Gastroesophageal sphincter (tissue), 4 donors: ENCODE results near the gene GPR171. TPM values are rescaled to one million over a fixed set of nuclear protein-coding genes. Genes with fewer than 3 reads are reported as not detected.
A peak's percentile ranks its signal among the peaks of the same experiment; 100 is the strongest.

Experiments used
- ATAC-seq: fragments of 150-250 bp; one replicate; pipeline ENCODE4 v1.9.1; 2016; ENCODE audit warnings: mild to moderate bottlenecking, moderate library complexity
- H3K27ac ChIP-seq, 4 donors: fragments of 200-600 bp; sonication (generic) in 3 of 4; 1 replicate in 3 of 4; 2 replicates in 1 of 4; pipeline ENCODE4 v1.5.1; 2016 to 2019
- H3K27me3 ChIP-seq: fragments of 200-600 bp; sonication (generic); one replicate; pipeline ENCODE4 v1.5.1; 2019
- H3K36me3 ChIP-seq, 2 donors: fragments of 200-600 bp; sonication (generic); one replicate each; pipeline ENCODE4 v1.5.1; 2019; ENCODE audit warnings: control low read depth in 1 of 2
- H3K4me1 ChIP-seq, 3 donors: fragments of 200-600 bp; sonication (generic); 1 replicate in 2 of 3; 2 replicates in 1 of 3; pipeline ENCODE4 v1.5.1; 2016 to 2019; ENCODE audit warnings: control low read depth in 2 of 3
- H3K4me3 ChIP-seq, 2 donors: fragments of 200-600 bp; sonication (generic); one replicate each; pipeline ENCODE4 v1.5.1; 2019; ENCODE audit warnings: mild to moderate bottlenecking in 1 of 2, moderate library complexity in 1 of 2
- H3K9me3 ChIP-seq, 3 donors: fragments of 200-600 bp; sonication (generic); one replicate each; pipeline ENCODE4 v1.5.1; 2017 to 2019; ENCODE audit warnings: control low read depth in 2 of 3
- EP300 ChIP-seq: sonication (generic); formaldehyde crosslinking; IDR thresholded peaks from one replicate; pipeline ENCODE4 v1.6.1; 2017; ENCODE audit warnings: antibody characterized with exemption, mild to moderate bottlenecking
- POLR2A ChIP-seq, 2 donors: fragments of 450-650 bp; IDR thresholded peaks; one replicate each; pipeline ENCODE4 v1.6.1; 2017; ENCODE audit warnings: antibody characterized with exemption in 2 of 2, mild to moderate bottlenecking in 2 of 2, moderate library complexity in 1 of 2
- POLR2AphosphoS5 ChIP-seq: sonication (generic); formaldehyde crosslinking; IDR thresholded peaks from one replicate; pipeline ENCODE4 v1.6.1; 2017; ENCODE audit warnings: antibody characterized with exemption
- WGBS, 2 donors: methylation state at CpG; one replicate each; pipeline ENCODE4 v1.1.5; 2018; ENCODE audit warnings: low coverage in 1 of 2; 5-methylcytosine and 5-hydroxymethylcytosine counted together
- total RNA-seq, 4 donors: library from RNA; depleted of rRNA; stranded (reverse); fragments of >200 nt; gene quantifications; one replicate each; pipeline ENCODE4 v1.1.0, GENCODE V29; 2016
- TF ChIP-seq, protein P1 (sequence below), 4 experiments: fragments of 200-600 bp in 2 of 4; fragments of 450-650 bp in 2 of 4; sonication (generic) in 1 of 4; IDR thresholded peaks; one replicate each; pipeline ENCODE4 v1.5.1; 2017 to 2019; ENCODE audit warnings: antibody characterized with exemption in 4 of 4, mild to moderate bottlenecking in 2 of 4, moderate library complexity in 2 of 4

Gene GPR171
- total RNA-seq, 4 donors from 2014 or later: 0.31 to 4.3 (median 1.2) TPM

DNA sequence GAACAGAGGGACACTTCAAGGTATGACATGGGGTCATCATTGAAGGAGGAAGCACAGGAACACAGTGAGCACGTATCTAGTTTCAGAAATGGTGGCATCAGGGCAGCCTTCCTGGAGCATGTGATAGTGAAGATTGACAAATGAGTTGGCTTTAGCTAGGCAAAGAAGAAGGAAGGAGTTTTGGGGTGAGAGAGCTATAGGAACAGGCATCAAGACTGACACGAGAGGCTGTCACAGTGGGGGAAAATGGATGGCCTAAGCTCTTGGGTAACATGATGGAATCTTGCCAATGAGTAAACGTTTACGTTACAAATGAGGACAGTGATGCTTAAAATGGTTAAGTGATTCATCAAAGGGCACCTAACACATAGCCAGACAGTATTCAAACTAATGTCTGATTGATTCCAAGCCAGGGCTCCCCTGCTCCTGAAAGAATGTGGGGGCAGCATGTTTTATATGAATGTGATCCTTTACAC, 23.1 kb upstream of the GPR171 start:
- TF ChIP-seq POLR2A (IDR thresholded peaks at IDR 0.05) (no peak), POLR2AphosphoS5 (peak; percentile 76), EP300 (no peak)
- TF ChIP-seq, protein P1, sequence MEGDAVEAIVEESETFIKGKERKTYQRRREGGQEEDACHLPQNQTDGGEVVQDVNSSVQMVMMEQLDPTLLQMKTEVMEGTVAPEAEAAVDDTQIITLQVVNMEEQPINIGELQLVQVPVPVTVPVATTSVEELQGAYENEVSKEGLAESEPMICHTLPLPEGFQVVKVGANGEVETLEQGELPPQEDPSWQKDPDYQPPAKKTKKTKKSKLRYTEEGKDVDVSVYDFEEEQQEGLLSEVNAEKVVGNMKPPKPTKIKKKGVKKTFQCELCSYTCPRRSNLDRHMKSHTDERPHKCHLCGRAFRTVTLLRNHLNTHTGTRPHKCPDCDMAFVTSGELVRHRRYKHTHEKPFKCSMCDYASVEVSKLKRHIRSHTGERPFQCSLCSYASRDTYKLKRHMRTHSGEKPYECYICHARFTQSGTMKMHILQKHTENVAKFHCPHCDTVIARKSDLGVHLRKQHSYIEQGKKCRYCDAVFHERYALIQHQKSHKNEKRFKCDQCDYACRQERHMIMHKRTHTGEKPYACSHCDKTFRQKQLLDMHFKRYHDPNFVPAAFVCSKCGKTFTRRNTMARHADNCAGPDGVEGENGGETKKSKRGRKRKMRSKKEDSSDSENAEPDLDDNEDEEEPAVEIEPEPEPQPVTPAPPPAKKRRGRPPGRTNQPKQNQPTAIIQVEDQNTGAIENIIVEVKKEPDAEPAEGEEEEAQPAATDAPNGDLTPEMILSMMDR (IDR thresholded peaks at IDR 0.05): no peak
- no peak overlapping the region for H3K4me3 ChIP-seq
- 27 to 30% methylated on average over 4 of the region's 4 CpGs for WGBS, 2 donors
- peaks cover 8 to 56% (median 14%) of the 10 kb centered on the region in 3 donors for H3K4me1 ChIP-seq
- no peaks in the 10 kb centered on the region for H3K9me3 ChIP-seq
- no peak for ATAC-seq
- H3K27ac ChIP-seq: no peak overlapping the region
- H3K27me3 ChIP-seq: no peaks in the 10 kb centered on the region
- H3K36me3 ChIP-seq: no peaks in the 10 kb centered on the region

DNA sequence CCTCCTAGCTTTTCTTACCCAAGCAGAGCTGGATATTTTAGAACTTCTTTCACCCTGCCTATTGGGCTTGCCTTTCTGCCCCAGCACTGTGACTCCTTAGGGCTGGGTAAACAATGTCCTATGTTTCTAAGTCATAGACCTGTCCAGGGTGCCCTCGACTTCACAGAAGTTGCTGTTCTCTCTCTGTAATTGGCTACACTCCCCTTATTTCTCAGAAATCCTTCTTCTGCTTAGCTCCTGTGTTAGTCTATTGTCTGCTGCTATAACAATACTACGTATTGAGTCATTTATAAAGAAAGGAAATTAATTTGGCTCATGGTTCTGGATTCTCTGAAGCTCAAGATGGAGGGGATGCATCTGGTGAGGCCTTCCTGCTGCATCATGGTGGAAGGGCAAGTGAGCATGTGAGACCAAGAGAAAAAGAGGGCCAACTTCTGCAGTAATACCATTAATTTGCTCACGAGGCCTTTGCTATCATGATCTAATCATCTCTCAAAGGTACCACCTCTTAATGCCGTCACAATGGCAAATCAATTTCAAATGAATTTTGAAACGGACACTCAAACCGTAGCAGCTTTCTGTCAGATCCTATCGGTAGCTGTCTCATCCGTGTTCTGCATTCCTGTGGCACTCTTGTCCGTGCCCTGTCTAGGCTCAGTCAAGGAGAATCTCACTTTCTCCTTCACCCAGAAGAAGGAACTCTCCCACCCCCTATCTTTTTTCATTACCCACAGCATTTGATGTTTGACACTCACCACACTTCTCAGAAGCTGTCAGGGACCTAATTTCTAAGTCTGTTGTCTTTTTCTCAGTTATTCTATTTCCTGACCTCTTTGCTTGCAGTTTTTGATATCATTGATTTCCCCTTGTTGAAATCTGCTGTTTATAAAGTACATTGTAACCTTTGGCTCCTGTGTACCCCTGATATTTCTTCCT, 22.3 kb upstream of the GPR171 start:
- no peak for ATAC-seq
- TF ChIP-seq POLR2A (IDR thresholded peaks at IDR 0.05): no peak
- TF ChIP-seq EP300: no peak
- TF ChIP-seq, protein P1 (IDR thresholded peaks at IDR 0.05): no peak
- WGBS, 2 donors: 81 to 84% methylated on average over 8 of the region's 9 CpGs
- Histone ChIP-seq H3K9me3 (no peaks in the 10 kb centered on the region), H3K4me3 (no peak overlapping the region), H3K27me3 (no peaks in the 10 kb centered on the region), H3K36me3 (no peaks in the 10 kb centered on the region), H3K4me1 (peaks cover 8 to 48% (median 14%) of the 10 kb centered on the region in 3 donors), H3K27ac (no peak overlapping the region)

DNA sequence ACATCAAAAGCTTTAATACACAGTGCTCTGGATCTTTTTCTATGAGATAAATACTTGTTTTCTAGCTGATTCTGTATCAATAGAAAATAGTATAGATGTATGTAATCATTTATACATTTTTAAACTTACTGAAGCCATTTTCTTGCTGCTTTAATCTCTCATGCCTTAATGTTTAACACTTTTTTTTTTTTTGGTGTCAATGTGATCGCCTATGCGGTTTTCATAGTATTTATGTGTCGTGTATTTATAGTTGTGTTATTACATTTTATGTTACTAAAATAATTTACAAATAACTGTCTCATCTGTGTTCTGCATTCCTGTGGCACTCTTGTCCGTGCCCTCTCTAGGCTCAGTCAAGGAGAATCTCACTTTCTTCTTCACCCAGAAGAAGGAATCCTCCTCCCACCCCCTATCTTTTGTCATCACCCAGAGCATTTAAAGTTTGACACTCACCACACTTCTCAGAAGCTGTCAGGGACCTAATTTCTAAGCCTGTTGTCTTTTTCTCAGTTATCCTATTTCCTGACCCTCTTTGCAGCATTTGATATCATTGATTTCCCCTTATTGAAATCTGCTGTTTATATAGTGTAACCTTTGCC, 21.4 kb upstream of the GPR171 start:
- Histone ChIP-seq H3K4me3 (no peak overlapping the region), H3K9me3 (no peaks in the 10 kb centered on the region), H3K4me1 (peaks cover 8 to 38% (median 14%) of the 10 kb centered on the region in 3 donors), H3K36me3 (no peaks in the 10 kb centered on the region), H3K27ac (no peak overlapping the region), H3K27me3 (no peaks in the 10 kb centered on the region)
- 90 to 91% methylated on average over 4 of the region's 4 CpGs for WGBS, 2 donors
- no peak for ATAC-seq
- TF ChIP-seq POLR2AphosphoS5 (no peak), POLR2A (IDR thresholded peaks at IDR 0.05) (no peak), EP300 (no peak)
- TF ChIP-seq, protein P1 (IDR thresholded peaks at IDR 0.05): no peak

DNA sequence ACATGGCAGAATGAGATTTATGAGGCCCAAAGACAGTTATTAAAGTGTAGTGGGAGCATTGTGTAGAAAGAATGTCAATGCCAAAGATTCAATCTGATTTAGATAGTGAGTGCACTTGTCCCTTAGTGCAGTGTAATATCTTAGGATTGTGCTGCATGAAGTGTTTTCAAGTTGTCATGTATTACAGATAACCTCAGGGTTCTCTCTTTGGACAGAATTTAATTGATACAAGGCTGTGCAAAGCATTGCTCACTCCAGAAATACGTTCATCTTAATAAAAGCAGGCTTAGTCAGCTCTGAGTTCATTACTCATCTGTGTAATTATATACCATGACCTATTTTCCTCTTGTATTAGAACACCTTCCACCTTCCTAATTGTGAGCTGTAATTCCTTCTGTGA, 16.0 kb upstream of the GPR171 start:
- no peak for ATAC-seq
- 14 to 54% methylated on average over 1 of the region's 1 CpG for WGBS, 2 donors

More for the DNA sequence above, 16.0 kb upstream of the GPR171 start:
- Histone ChIP-seq H3K27me3 (no peaks in the 10 kb centered on the region), H3K36me3 (no peaks in the 10 kb centered on the region), H3K27ac (no peak overlapping the region), H3K4me3 (no peak overlapping the region), H3K9me3 (no peaks in the 10 kb centered on the region), H3K4me1 (peaks cover 0 to 20% (median 0%) of the 10 kb centered on the region in 3 donors)
- no peak for TF ChIP-seq EP300
- TF ChIP-seq POLR2A (IDR thresholded peaks at IDR 0.05): no peak
- TF ChIP-seq, protein P1 (IDR thresholded peaks at IDR 0.05): no peak
- no peak for TF ChIP-seq POLR2AphosphoS5
